Measurements from ENCODE around the gene ZAP70. TPM values are rescaled to one million over a fixed set of nuclear protein-coding genes. Genes with fewer than 3 reads are reported as not detected.

Gene ZAP70
- total and polyA plus RNA-seq, 2 of the 13 experiments (the other 11 are each of a cell fraction or from before 2014, with no cell fraction given), result 0.51 to 4.0 TPM

- TF ChIP-seq FIP1L1 (IDR thresholded peaks at IDR 0.05; ENCODE audit: borderline replicate concordance, insufficient read depth, low read depth, low read length), result no peak
- peak; percentile 70 for TF ChIP-seq SAP130 (CRISPR knock-in tag; IDR thresholded peaks at IDR 0.05; ENCODE audit: low read depth)
- no peak for TF ChIP-seq SRSF9 (IDR thresholded peaks at IDR 0.05; ENCODE audit: borderline replicate concordance, insufficient read depth, low read depth, low read length, poor library complexity, severe bottlenecking)
- TF ChIP-seq ZNF441 (CRISPR knock-in tag; IDR thresholded peaks at IDR 0.05; ENCODE audit: borderline replicate concordance), result peak; percentile 52; the same call in 1 of the 2 replicates
- TF ChIP-seq ETV5 (CRISPR knock-in tag; IDR thresholded peaks at IDR 0.05; ENCODE audit: borderline replicate concordance), result peak; percentile 71
- TF ChIP-seq ZBTB43 (CRISPR knock-in tag; conservative IDR thresholded peaks at IDR 0.05), result 0 out of 2 replicates have a peak, but pooled peaks have one; percentile 29
- TF ChIP-seq ELF1 (CRISPR knock-in tag; IDR thresholded peaks at IDR 0.05), result peak; percentile 78
- no peak for TF ChIP-seq ZNF773 (CRISPR knock-in tag; IDR thresholded peaks at IDR 0.05; ENCODE audit: borderline replicate concordance)
- peak; percentile 74; the same call in 1 of the 2 replicates for TF ChIP-seq FOXC1 (CRISPR knock-in tag; IDR thresholded peaks at IDR 0.05; ENCODE audit: borderline replicate concordance)
- no peak for TF ChIP-seq NR2C2 (CRISPR knock-in tag; IDR thresholded peaks at IDR 0.05; ENCODE audit: borderline replicate concordance)
- no peak for TF ChIP-seq TGIF2 (CRISPR knock-in tag; IDR thresholded peaks at IDR 0.05)
- TF ChIP-seq ZNF563 (CRISPR knock-in tag; IDR thresholded peaks at IDR 0.05), result 0 out of 2 replicates have a peak, but pooled peaks have one; percentile 21
- TF ChIP-seq BCL6 (CRISPR knock-in tag; IDR thresholded peaks at IDR 0.05), result 0 out of 2 replicates have a peak, but pooled peaks have one; percentile 30
- TF ChIP-seq ZBTB44 (CRISPR knock-in tag; IDR thresholded peaks at IDR 0.05), result no peak
- no peak for TF ChIP-seq ZMYM4 (CRISPR knock-in tag; IDR thresholded peaks at IDR 0.05)
- no peak for TF ChIP-seq YEATS4 (CRISPR knock-in tag; IDR thresholded peaks at IDR 0.05; ENCODE audit: borderline replicate concordance)
- TF ChIP-seq KAT7 (CRISPR knock-in tag; IDR thresholded peaks at IDR 0.05; ENCODE audit: borderline replicate concordance), result no peak
- no peak for TF ChIP-seq ZNF280D (CRISPR knock-in tag; IDR thresholded peaks at IDR 0.05)
- peak; percentile 63 for TF ChIP-seq ARID5B (CRISPR knock-in tag; IDR thresholded peaks at IDR 0.05)
These were observed at the start of gene ZAP70 (continued) for GRCh38 chr2:97713296-97714083.
